ENCODE measurements around the gene CRADD.

The CRADD gene

GRCh38 chr12:93846936-93847516 lies 169.9 kb downstream of the CRADD start:
- Histone ChIP-seq H3K4me1 (no peaks in the 10 kb centered on the region), H3K9me3 (no peaks in the 10 kb centered on the region), H3K4me3 (no peak overlapping the region), H3K27me3 (no peaks in the 10 kb centered on the region), H3K36me3 (peaks cover 0 to 3% (median 0%) of the 10 kb centered on the region in 3 donors), H3K27ac (no peak overlapping the region)
- no peak for DNase-seq
- intact Hi-C loops (cut with DNase I; ENCODE audit: low total_unique reads) = no loop called here
- TF ChIP-seq, protein P1, sequence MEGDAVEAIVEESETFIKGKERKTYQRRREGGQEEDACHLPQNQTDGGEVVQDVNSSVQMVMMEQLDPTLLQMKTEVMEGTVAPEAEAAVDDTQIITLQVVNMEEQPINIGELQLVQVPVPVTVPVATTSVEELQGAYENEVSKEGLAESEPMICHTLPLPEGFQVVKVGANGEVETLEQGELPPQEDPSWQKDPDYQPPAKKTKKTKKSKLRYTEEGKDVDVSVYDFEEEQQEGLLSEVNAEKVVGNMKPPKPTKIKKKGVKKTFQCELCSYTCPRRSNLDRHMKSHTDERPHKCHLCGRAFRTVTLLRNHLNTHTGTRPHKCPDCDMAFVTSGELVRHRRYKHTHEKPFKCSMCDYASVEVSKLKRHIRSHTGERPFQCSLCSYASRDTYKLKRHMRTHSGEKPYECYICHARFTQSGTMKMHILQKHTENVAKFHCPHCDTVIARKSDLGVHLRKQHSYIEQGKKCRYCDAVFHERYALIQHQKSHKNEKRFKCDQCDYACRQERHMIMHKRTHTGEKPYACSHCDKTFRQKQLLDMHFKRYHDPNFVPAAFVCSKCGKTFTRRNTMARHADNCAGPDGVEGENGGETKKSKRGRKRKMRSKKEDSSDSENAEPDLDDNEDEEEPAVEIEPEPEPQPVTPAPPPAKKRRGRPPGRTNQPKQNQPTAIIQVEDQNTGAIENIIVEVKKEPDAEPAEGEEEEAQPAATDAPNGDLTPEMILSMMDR (IDR thresholded peaks at IDR 0.05) = no peak

GRCh38 chr12:93847517-93848474 lies 170.6 kb downstream of the CRADD start:
- TF ChIP-seq, protein P1 (IDR thresholded peaks at IDR 0.05) = no peak
- Histone ChIP-seq H3K36me3 (peaks cover 0 to 3% (median 0%) of the 10 kb centered on the region in 3 donors), H3K4me1 (no peaks in the 10 kb centered on the region), H3K4me3 (no peak overlapping the region), H3K9me3 (no peaks in the 10 kb centered on the region), H3K27ac (no peak overlapping the region), H3K27me3 (no peaks in the 10 kb centered on the region)
- intact Hi-C loops (cut with DNase I; ENCODE audit: low total_unique reads) = no loop called here
- no peak for DNase-seq

- H3K9me3 ChIP-seq = no peaks in the 10 kb centered on the region
- DNase-seq = no peak
- no peaks in the 10 kb centered on the region for H3K27me3 ChIP-seq
- TF ChIP-seq, protein P1 (IDR thresholded peaks at IDR 0.05) = no peak
- intact Hi-C loops (cut with DNase I; ENCODE audit: low total_unique reads) = no loop called here
- H3K4me1 ChIP-seq = no peaks in the 10 kb centered on the region
- peaks cover 0 to 3% (median 3%) of the 10 kb centered on the region in 3 donors for H3K36me3 ChIP-seq
- H3K4me3 ChIP-seq = no peak overlapping the region
- no peak overlapping the region for H3K27ac ChIP-seq
Measured at GRCh38 chr12:93848523-93849101, 171.4 kb downstream of the CRADD start.

DNA sequence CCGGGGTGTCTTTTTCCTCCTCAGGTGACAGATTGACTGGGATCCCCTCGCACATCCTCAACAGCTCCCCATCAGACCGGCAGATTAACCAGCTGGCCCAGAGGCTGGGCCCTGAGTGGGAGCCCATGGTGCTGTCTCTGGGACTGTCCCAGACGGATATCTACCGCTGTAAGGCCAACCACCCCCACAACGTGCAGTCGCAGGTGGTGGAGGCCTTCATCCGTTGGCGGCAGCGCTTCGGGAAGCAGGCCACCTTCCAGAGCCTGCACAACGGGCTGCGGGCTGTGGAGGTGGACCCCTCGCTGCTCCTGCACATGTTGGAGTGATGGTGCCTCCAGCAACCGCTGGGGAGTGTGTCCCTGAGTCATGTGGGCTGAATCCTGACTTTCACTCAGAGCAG lies 172.8 kb downstream of the CRADD start:
- Histone ChIP-seq H3K4me3 (no peak overlapping the region), H3K36me3 (peaks cover 0 to 4% (median 3%) of the 10 kb centered on the region in 3 donors), H3K27me3 (no peaks in the 10 kb centered on the region), H3K9me3 (no peaks in the 10 kb centered on the region), H3K27ac (no peak overlapping the region), H3K4me1 (no peaks in the 10 kb centered on the region)
- no peak for DNase-seq
- TF ChIP-seq, protein P1 (IDR thresholded peaks at IDR 0.05) = no peak
- intact Hi-C loops (cut with DNase I; ENCODE audit: low total_unique reads) = no loop called here

DNA sequence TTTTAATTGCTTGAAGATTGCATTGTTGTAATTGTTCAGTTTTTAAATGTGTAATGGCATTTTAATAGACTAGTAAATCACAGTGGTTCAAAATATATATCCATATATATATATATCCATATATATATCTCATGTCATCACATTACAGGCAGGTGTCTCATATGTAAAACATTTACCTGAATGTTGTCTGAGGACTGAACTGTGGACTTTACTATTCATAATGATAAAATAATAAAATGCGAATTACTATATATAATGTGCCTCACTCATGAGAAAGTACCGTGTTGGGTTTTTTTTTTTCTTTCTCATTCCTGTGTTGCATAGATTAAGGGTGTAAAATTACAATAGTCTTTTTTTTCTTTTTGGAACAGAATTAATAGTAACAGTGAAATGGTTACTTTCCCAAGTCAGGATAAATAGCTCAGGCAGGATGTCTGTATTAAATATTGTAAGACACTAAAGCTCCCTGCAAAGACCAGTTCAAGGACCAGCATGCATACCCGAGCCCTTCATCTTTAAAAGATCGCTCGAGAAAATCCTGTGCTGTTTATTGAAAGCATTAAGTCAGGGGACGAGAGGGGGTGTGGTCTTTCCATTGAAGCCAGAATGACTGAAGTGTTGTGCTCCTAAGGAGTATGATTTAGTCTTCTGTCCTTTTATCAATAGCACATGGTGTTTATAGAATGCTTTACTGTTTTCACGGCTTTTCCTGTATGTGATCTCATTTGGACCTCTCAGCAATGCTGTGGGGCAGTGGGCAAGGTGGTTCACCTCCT lies 173.5 kb downstream of the CRADD start:
- H3K27me3 ChIP-seq = no peaks in the 10 kb centered on the region
- DNase-seq = no peak
- no peak overlapping the region for H3K4me3 ChIP-seq
- no peaks in the 10 kb centered on the region for H3K9me3 ChIP-seq
- intact Hi-C loops (cut with DNase I; ENCODE audit: low total_unique reads) = no loop called here
- peaks cover 0 to 4% (median 3%) of the 10 kb centered on the region in 3 donors for H3K36me3 ChIP-seq
- TF ChIP-seq, protein P1 (IDR thresholded peaks at IDR 0.05) = no peak
- H3K4me1 ChIP-seq = no peaks in the 10 kb centered on the region
- no peak overlapping the region for H3K27ac ChIP-seq

All from tibial artery (tissue), 4 donors.